ENCODE data around the gene ADAMTS14. TPM values are rescaled to one million over a fixed set of nuclear protein-coding genes. Genes with fewer than 3 reads are reported as not detected.

Gene ADAMTS14
- total RNA-seq, 1 experiment from 2014 or later, result not detected

DNA sequence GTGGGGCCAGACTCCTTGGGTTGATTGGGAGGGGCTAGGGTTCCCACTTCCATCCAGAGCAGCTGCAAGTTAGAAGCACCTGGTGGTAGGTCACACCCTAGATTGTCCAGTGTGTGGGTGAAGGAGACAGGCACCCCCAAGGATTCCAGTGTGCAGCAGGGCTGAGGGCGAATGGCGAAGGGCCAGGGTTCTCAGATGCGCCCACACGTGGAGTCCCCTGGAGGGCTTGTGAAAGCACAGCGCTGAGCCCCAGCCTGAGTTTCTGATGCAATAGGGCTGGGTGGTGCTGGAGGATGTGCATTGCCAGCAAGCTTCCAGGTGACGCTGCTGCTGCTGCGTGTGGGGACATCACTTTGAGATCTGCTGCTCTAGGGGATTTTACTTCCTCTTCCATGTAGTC is 87.5 kb downstream of the ADAMTS14 start:
- BruUV-seq (replicated peaks), result no TSS peak
- no peaks in the 10 kb centered on the region for H3K27me3 Mint-ChIP-seq (ENCODE audit: insufficient read depth, unreplicated experiment)
- no peak overlapping the region for H3K27ac Mint-ChIP-seq (ENCODE audit: unreplicated experiment)
- Histone ChIP-seq H3K4me3 (ENCODE audit: low read depth, low read length) (no peak overlapping the region), H3K9me3 (no peaks in the 10 kb centered on the region), H3K36me3 (ENCODE audit: control insufficient read depth, insufficient read depth, low read length) (no peaks in the 10 kb centered on the region), H3K27me3 (replicated peaks; ENCODE audit: control insufficient read depth, insufficient read depth, low read length) (no peaks in the 10 kb centered on the region), H3K4me1 (no peaks in the 10 kb centered on the region)
- H3K4me1 Mint-ChIP-seq (ENCODE audit: low read depth, unreplicated experiment), result peaks cover 8% of the 10 kb centered on the region
- TF ChIP-seq, protein P1, sequence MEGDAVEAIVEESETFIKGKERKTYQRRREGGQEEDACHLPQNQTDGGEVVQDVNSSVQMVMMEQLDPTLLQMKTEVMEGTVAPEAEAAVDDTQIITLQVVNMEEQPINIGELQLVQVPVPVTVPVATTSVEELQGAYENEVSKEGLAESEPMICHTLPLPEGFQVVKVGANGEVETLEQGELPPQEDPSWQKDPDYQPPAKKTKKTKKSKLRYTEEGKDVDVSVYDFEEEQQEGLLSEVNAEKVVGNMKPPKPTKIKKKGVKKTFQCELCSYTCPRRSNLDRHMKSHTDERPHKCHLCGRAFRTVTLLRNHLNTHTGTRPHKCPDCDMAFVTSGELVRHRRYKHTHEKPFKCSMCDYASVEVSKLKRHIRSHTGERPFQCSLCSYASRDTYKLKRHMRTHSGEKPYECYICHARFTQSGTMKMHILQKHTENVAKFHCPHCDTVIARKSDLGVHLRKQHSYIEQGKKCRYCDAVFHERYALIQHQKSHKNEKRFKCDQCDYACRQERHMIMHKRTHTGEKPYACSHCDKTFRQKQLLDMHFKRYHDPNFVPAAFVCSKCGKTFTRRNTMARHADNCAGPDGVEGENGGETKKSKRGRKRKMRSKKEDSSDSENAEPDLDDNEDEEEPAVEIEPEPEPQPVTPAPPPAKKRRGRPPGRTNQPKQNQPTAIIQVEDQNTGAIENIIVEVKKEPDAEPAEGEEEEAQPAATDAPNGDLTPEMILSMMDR (IDR thresholded peaks at IDR 0.05; ENCODE audit: insufficient read depth in 1 of 2, low read depth in 1 of 2, low read length in 1 of 2, severe bottlenecking in 1 of 2, unreplicated experiment in 1 of 2), result no peak
- ChIA-PET POLR2A (no interaction called here), CTCF (interaction anchor here (0.6 to 2.4 kb wide), 3 partner anchors 18 to 321 kb away, joined by 3 to 10 read pairs (median 6); no protein-coding TSS in a partner anchor)
- H3K36me3 Mint-ChIP-seq (ENCODE audit: insufficient read depth, unreplicated experiment), result no peaks in the 10 kb centered on the region
- peaks cover 2% of the 10 kb centered on the region for H3K9me3 Mint-ChIP-seq (ENCODE audit: unreplicated experiment)
- intact Hi-C loops (cut with micrococcal nuclease; ENCODE audit: unreplicated experiment), result loop anchor here (1.0 to 10.0 kb wide), 5 partner anchors 140 to 325 kb away; no protein-coding TSS in a partner anchor
- DNase-seq, result no peak
- no peak overlapping the region for H3K4me3 Mint-ChIP-seq (ENCODE audit: unreplicated experiment)

GRCh38 chr10:70760271-70760787 is 88.0 kb downstream of the ADAMTS14 start:
- intact Hi-C loops (cut with micrococcal nuclease; ENCODE audit: unreplicated experiment), result no loop called here
- ChIA-PET CTCF (interaction anchor here (0.6 to 2.4 kb wide), 7 partner anchors 17 to 321 kb away, joined by 3 to 10 read pairs (median 4); no protein-coding TSS in a partner anchor), POLR2A (no interaction called here)
- H3K4me3 Mint-ChIP-seq (ENCODE audit: unreplicated experiment), result no peak overlapping the region
- BruUV-seq (replicated peaks), result no TSS peak
- Histone ChIP-seq H3K9me3 (no peaks in the 10 kb centered on the region), H3K4me1 (no peaks in the 10 kb centered on the region), H3K36me3 (ENCODE audit: control insufficient read depth, insufficient read depth, low read length) (no peaks in the 10 kb centered on the region), H3K27me3 (replicated peaks; ENCODE audit: control insufficient read depth, insufficient read depth, low read length) (no peaks in the 10 kb centered on the region), H3K4me3 (ENCODE audit: low read depth, low read length) (no peak overlapping the region)
- no peaks in the 10 kb centered on the region for H3K27me3 Mint-ChIP-seq (ENCODE audit: insufficient read depth, unreplicated experiment)
- H3K36me3 Mint-ChIP-seq (ENCODE audit: insufficient read depth, unreplicated experiment), result no peaks in the 10 kb centered on the region
- H3K27ac Mint-ChIP-seq (ENCODE audit: unreplicated experiment), result no peak overlapping the region
- peaks cover 8% of the 10 kb centered on the region for H3K4me1 Mint-ChIP-seq (ENCODE audit: low read depth, unreplicated experiment)
- TF ChIP-seq, protein P1 (IDR thresholded peaks at IDR 0.05; ENCODE audit: insufficient read depth in 1 of 2, low read depth in 1 of 2, low read length in 1 of 2, severe bottlenecking in 1 of 2, unreplicated experiment in 1 of 2), result no peak
- peaks cover 7% of the 10 kb centered on the region for H3K9me3 Mint-ChIP-seq (ENCODE audit: unreplicated experiment)
- no peak for DNase-seq

DNA sequence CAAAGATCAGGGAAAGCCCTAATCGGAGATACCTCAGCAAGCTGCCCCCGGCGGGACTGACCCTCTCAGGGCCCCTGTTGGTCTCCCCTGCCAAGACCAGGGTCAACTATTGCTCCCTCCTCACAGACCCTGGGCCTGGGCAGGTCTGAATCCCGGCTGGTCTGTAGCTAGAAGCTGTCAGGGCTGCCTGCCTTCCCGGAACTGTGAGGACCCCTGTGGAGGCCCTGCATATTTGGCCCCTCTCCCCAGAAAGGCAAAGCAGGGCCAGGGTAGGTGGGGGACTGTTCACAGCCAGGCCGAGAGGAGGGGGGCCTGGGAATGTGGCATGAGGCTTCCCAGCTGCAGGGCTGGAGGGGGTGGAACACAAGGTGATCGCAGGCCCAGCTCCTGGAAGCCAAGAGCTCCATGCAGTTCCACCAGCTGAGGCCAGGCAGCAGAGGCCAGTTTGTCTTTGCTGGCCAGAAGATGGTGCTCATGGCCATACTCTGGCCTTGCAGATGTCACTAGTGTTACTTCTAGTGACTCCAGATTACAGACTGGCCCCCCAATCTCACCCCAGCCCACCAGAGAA is 88.8 kb downstream of the ADAMTS14 start:
- Histone ChIP-seq H3K4me1 (no peaks in the 10 kb centered on the region), H3K27me3 (replicated peaks; ENCODE audit: control insufficient read depth, insufficient read depth, low read length) (no peaks in the 10 kb centered on the region), H3K9me3 (peaks cover 7% of the 10 kb centered on the region), H3K36me3 (ENCODE audit: control insufficient read depth, insufficient read depth, low read length) (no peaks in the 10 kb centered on the region), H3K4me3 (ENCODE audit: low read depth, low read length) (no peak overlapping the region)
- ChIA-PET CTCF (interaction anchor here (0.6 to 2.4 kb wide), 10 partner anchors 17 to 1541 kb away, joined by 3 to 10 read pairs (median 5); partner anchors contain the start of gene HKDC1), POLR2A (no interaction called here)
- Mint-ChIP-seq H3K4me1 (ENCODE audit: low read depth, unreplicated experiment) (peaks cover 8% of the 10 kb centered on the region), H3K27me3 (ENCODE audit: insufficient read depth, unreplicated experiment) (no peaks in the 10 kb centered on the region), H3K36me3 (ENCODE audit: insufficient read depth, unreplicated experiment) (no peaks in the 10 kb centered on the region), H3K9me3 (ENCODE audit: unreplicated experiment) (peaks cover 11% of the 10 kb centered on the region), H3K4me3 (ENCODE audit: unreplicated experiment) (no peak overlapping the region), H3K27ac (ENCODE audit: unreplicated experiment) (no peak overlapping the region)
- TF ChIP-seq, protein P1 (IDR thresholded peaks at IDR 0.05; ENCODE audit: insufficient read depth in 1 of 2, low read depth in 1 of 2, low read length in 1 of 2, severe bottlenecking in 1 of 2, unreplicated experiment in 1 of 2), result peak in 1 of 2 experiments; percentile 47
- no TSS peak for BruUV-seq (replicated peaks)
- DNase-seq, result peak in 1 of 2 experiments; percentile 39
- intact Hi-C loops (cut with micrococcal nuclease; ENCODE audit: unreplicated experiment), result loop anchor here (1.0 kb wide), 1 partner anchor 119 kb away; no protein-coding TSS in a partner anchor

Measured in Caco-2 (cell line).